Adipose tissue (tissue), 3 donors: ENCODE results near the gene RENBP. TPM values are rescaled to one million over a fixed set of nuclear protein-coding genes. Genes with fewer than 3 reads are reported as not detected.

Experiments used
- H3K27ac ChIP-seq: one replicate; pipeline ENCODE4 v1.5.1; 2013; ENCODE audit warnings: low read depth, low read length
- WGBS, 3 donors: extraction: QIAGEN DNeasy Blood & Tissue Kit; methylation state at CpG; one replicate each; pipeline ENCODE4 v1.1.7; 2013; 5-methylcytosine and 5-hydroxymethylcytosine counted together
- polyA plus RNA-seq, 3 donors: library from polyadenylated mRNA; stranded (reverse); fragments of 200-250 nt; gene quantifications; one replicate each; pipeline ENCODE4 v1.2.3, GENCODE V29; 2013
- donor health status: healthy with polysubstance abuse.
- donor health status: Bipolar disorder and iron deficiency.
- donor health status: healthy.

Gene RENBP
- polyA plus RNA-seq, 3 donors: 2.9 to 19.3 (median 18.4) TPM

- no peak overlapping the region for H3K27ac ChIP-seq
- WGBS, 3 donors: 73 to 78% (median 74%) methylated on average over 25 to 36 of the region's 37 CpGs
Measured at GRCh38 chrX:153909024-153909979, 35.1 kb downstream of the RENBP start.

- WGBS, 3 donors: 83 to 100% (median 92%) methylated on average over 7 to 23 of the region's 23 CpGs
- no peak overlapping the region for H3K27ac ChIP-seq
Measured at GRCh38 chrX:153908219-153908860, 36.1 kb downstream of the RENBP start.

GRCh38 chrX:153907456-153907855 lies 37.0 kb downstream of the RENBP start:
- 74 to 81% (median 78%) methylated on average over 10 to 12 of the region's 12 CpGs for WGBS, 3 donors
- no peak overlapping the region for H3K27ac ChIP-seq

GRCh38 chrX:153906126-153906917 lies 38.1 kb downstream of the RENBP start:
- 68 to 76% (median 70%) methylated on average over 11 to 27 of the region's 27 CpGs for WGBS, 3 donors
- no peak overlapping the region for H3K27ac ChIP-seq

GRCh38 chrX:153905481-153906095 lies 38.9 kb downstream of the RENBP start:
- H3K27ac ChIP-seq: no peak overlapping the region
- WGBS, 3 donors: 71 to 93% (median 82%) methylated on average over 30 to 32 of the region's 32 CpGs

GRCh38 chrX:153903991-153904957 lies 40.2 kb downstream of the RENBP start, which contains the start of gene AVPR2:
AVPR2 (plus strand) TSS chrX:153904673; CDS start chrX:153905146, 473 bp downstream.
- no peak within 1 kb of the TSS for H3K27ac ChIP-seq

GRCh38 chrX:153903238-153903980 lies 41.0 kb downstream of the RENBP start:
- H3K27ac ChIP-seq: no peak overlapping the region
- WGBS, 3 donors: 46 to 65% (median 60%) methylated on average over 17 to 18 of the region's 18 CpGs

More at GRCh38 chrX:153903991-153904957, 40.2 kb downstream of the RENBP start, which contains the start of gene AVPR2:
- 29 to 58% (median 54%) methylated on average over 14 to 26 of the region's 26 CpGs for WGBS, 3 donors

- H3K27ac ChIP-seq: no peak overlapping the region
- whole genome bisulfite sequencing, 3 donors: 48 to 69% (median 66%) methylated on average over 7 to 10 of the region's 10 CpGs
Measured at GRCh38 chrX:153902385-153902784, 42.1 kb downstream of the RENBP start.

- 45 to 64% (median 59%) methylated on average over 6 to 8 of the region's 8 CpGs for WGBS, 3 donors
- H3K27ac ChIP-seq: no peak overlapping the region
Measured at GRCh38 chrX:153901753-153902140, 42.7 kb downstream of the RENBP start.

- 23 to 46% (median 23%) methylated on average over 15 to 26 of the region's 26 CpGs for WGBS, 3 donors
- no peak overlapping the region for H3K27ac ChIP-seq
Measured at GRCh38 chrX:153900831-153901752, 43.4 kb downstream of the RENBP start.

GRCh38 chrX:153897899-153898298 lies 46.5 kb downstream of the RENBP start:
- no peak overlapping the region for H3K27ac ChIP-seq

GRCh38 chrX:153889123-153889522 lies 55.3 kb downstream of the RENBP start:
- H3K27ac ChIP-seq: no peak overlapping the region
- WGBS, 3 donors: 84 to 92% (median 91%) methylated on average over 6 of the region's 6 CpGs

- H3K27ac ChIP-seq: no peak overlapping the region
- 55 to 64% (median 62%) methylated on average over 6 of the region's 6 CpGs for WGBS, 3 donors
Measured at GRCh38 chrX:153888344-153888743, 56.1 kb downstream of the RENBP start.

- H3K27ac ChIP-seq: no peak overlapping the region
- 64 to 78% (median 69%) methylated on average over 7 to 8 of the region's 8 CpGs for WGBS, 3 donors
Measured at GRCh38 chrX:153887385-153887784, 57.1 kb downstream of the RENBP start.

GRCh38 chrX:153886915-153887314 lies 57.5 kb downstream of the RENBP start:
- no peak overlapping the region for H3K27ac ChIP-seq
- 30 to 47% (median 43%) methylated on average over 9 to 13 of the region's 13 CpGs for WGBS, 3 donors
